HEK293 (cell line): ENCODE measurements around the gene PDLIM7.

Experiments used
- CTCF ChIP-seq: fragments of 450-650 bp; formaldehyde crosslinking; IDR thresholded peaks from 2 replicates; pipeline ENCODE4 v1.5.1; 2016; ENCODE audit warnings: missing biosample characterization, missing genetic modification characterization
- GLI2 ChIP-seq: fragments of 450-650 bp; formaldehyde crosslinking; IDR thresholded peaks from 2 replicates; pipeline ENCODE4; 2017; ENCODE audit warnings: missing biosample characterization, missing genetic modification characterization, low read depth, borderline replicate concordance
- REPIN1 ChIP-seq: fragments of 450-650 bp; formaldehyde crosslinking; IDR thresholded peaks from 2 replicates; pipeline ENCODE4 v1.5.1; 2017; ENCODE audit warnings: missing biosample characterization, missing genetic modification characterization, low read depth

- no peak for TF ChIP-seq CTCF (tag by site-specific recombination)
- no peak for TF ChIP-seq GLI2
- no peak for TF ChIP-seq REPIN1 (tag by site-specific recombination)
Measured at GRCh38 chr5:177524539-177524900, 27.1 kb upstream of the PDLIM7 start.
